Measurements from ENCODE around the gene ARID1B.
"Not testable (repeated sequence)": the region's sequence is repeated elsewhere in the genome, so short reads cannot be mapped to it uniquely, and the experiment has no call there.

ARID1B gene

GRCh38 chr6:156944412-156944811 lies 167.2 kb downstream of the ARID1B start:
- no peak for DNase-seq

DNA sequence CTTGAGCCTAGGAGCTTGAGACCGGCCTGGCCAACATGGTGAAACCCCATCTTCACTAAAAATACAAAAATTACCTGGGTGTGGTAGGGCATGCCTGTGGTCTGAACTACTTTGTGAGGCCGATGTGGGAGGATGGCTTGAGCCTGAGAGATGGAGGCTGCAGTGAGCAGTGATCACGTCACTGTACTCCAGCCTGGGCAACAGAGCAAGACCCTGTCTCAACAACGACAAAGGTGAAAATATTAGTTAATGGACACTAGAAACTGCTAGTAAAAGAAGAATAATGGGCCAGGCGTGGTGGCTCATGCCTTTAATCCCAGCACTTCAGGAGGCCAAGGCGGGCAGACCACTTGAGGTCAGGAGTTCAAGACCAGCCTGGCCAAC lies 168.6 kb downstream of the ARID1B start:
- DNase-seq = not testable (repeated sequence)

- no peak for DNase-seq
Observed at GRCh38 chr6:156946370-156946936, 169.3 kb downstream of the ARID1B start.

- no peak for DNase-seq
Observed at GRCh38 chr6:156948277-156948676, 171.1 kb downstream of the ARID1B start.

- peak; percentile 81 for DNase-seq
Observed at GRCh38 chr6:156948807-156949206, 171.6 kb downstream of the ARID1B start.

GRCh38 chr6:156949376-156949775 lies 172.2 kb downstream of the ARID1B start:
- peak; percentile 90 for DNase-seq

DNA sequence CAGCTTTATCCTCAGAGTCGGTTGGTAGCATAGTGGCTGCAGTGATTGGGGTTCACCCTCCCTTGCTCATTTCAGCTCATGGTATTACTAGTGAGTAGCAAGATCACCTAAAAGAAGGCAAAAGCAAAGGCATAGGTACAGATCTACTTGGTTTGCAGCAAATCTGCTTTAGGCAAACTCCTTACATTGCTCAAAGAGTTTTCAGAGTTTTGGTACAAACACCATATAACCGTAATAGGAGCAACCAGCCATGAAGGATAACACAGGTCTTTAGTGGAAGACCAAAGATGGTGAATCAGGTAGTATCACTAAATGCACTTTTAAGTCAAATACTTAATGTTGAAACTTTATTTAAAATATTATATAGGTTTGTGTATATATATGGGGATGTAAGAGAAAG lies 172.9 kb downstream of the ARID1B start:
- DNase-seq = no peak

GRCh38 chr6:156950531-156950930 lies 173.4 kb downstream of the ARID1B start:
- no peak for DNase-seq

- no peak for DNase-seq
Observed at GRCh38 chr6:156952401-156952800, 175.2 kb downstream of the ARID1B start.

GRCh38 chr6:156953127-156953478 lies 175.9 kb downstream of the ARID1B start:
- no peak for DNase-seq

GRCh38 chr6:156953479-156954146 lies 176.4 kb downstream of the ARID1B start:
- DNase-seq = peak; percentile 97

DNA sequence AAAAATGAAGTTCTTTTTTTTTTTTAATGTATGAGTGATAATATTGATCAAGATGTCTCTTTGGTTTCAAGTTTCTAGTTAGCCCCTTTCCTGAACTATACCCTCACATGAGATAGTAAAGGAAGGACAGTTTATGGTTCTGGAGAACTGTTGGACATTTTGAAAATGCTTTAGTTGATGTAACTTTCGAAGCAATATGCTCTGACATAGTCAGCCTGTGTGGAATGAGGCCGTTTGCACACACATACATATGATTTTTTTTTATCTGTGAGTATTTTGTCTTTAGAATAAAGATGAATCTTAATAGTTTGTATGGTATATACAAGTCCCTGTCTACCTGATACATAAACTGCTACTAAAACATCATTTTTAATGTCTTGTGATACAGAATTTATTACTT lies 177.0 kb downstream of the ARID1B start:
- no peak for DNase-seq

GRCh38 chr6:156954816-156955215 lies 177.6 kb downstream of the ARID1B start:
- no peak for DNase-seq

DNA sequence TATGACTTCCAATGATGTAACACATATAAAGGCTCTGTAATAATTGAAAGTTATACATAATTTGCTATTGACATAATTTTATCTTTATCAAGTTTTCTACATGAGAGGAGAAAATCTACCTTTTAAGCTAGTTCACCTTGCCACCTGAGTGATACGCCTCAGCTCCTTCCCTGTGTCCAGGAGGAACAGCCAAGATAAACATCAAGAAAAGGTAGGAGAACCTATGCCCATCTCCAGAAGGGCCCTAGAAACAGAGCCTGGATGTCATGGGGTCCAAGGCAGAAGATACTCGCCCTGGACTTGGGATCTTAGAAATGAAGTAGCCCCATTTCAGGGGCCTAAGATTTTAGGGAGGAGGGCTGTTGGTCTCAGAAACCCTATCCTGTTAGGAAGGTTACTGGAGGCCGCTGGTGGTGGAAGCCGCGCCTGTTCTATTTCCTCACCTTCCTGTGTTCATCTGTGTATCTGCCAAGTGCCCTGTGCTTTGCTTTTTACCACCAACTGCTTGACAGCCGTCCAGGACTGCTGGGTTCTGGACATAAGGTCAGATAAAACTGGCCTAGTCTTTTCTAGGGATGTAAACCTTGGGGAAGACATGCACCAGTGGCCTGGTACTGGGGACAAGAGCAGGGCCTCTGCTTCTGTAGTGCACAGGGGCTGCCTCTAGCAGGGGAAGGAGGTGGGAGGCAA lies 178.5 kb downstream of the ARID1B start:
- no peak for DNase-seq

DNA sequence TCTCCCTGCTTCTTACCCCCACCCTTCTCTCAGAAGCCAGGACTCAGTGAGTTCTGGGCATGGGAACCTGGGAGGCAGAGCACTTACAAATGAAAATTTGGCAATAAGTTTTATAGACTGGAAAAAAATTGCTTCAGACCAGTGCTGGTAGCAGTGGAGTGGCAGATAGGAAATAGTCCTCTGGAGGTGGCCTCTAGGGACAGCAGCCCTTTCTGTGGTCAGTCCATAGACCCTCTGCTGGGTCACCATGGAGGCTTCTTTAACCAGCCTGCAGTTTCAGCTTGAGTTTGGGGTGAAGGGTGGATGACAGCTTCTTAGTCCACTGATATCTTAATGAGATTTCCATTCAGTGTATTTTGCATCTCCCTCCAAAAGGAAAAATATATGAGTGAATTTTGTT lies 179.1 kb downstream of the ARID1B start:
- DNase-seq = no peak

GRCh38 chr6:156957931-156958547 lies 180.9 kb downstream of the ARID1B start:
- DNase-seq = no peak

- no peak for DNase-seq
Observed at GRCh38 chr6:156960525-156960924, 183.3 kb downstream of the ARID1B start.

DNA sequence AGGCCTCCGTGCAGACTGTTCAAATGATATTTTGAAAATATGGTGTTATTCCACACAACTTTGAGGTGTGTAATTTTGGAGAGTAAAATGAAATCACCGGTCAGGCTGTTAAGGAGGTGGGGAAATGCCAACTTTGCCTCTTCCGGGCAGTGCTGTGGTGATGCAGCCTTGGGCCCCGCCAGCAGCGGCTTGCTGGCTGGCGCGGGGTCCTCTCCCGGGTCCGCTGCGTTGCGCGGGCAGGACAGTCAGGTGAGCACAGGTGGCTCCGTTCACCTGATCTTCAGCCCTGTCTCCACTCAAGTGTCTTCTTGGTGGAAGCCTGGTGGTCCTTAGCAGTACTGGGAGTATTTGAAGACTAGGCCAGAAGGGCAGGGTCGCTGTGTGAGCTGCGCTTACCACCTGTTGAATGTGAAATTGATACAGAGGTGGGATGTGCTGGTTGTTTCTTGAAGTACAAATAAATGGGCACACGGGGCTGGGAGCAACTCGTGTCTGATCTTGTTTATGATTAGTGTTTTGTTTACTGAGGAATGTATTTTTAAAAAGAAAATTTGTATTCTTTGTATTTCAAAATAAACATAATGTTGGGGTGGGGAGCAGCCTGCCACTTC lies 184.2 kb downstream of the ARID1B start:
- DNase-seq = no peak

GRCh38 chr6:156963712-156964700 lies 186.8 kb downstream of the ARID1B start:
- DNase-seq = peak; percentile 74

DNA sequence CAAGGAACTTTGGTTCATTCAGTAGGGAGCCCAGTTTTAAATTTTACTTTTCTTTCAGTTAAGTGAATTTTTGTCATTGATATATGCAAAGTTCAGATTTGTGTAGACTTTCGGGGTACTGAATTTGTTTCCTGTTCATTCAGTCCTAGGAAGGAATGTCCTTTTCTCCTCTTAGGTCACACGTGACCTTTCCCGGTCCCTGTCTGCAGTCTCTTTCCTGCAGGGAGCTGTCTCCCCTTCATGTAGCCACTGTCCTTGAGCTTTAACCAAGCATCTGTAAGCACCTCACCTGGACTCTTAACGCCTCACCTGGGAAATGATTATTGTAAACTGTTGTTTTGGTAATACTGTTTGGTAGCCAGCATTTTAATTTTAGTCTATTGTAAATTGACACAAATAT lies 190.7 kb downstream of the ARID1B start:
- DNase-seq = no peak

- DNase-seq = no peak
Observed at GRCh38 chr6:156969233-156969632, 192.1 kb downstream of the ARID1B start.

DNA sequence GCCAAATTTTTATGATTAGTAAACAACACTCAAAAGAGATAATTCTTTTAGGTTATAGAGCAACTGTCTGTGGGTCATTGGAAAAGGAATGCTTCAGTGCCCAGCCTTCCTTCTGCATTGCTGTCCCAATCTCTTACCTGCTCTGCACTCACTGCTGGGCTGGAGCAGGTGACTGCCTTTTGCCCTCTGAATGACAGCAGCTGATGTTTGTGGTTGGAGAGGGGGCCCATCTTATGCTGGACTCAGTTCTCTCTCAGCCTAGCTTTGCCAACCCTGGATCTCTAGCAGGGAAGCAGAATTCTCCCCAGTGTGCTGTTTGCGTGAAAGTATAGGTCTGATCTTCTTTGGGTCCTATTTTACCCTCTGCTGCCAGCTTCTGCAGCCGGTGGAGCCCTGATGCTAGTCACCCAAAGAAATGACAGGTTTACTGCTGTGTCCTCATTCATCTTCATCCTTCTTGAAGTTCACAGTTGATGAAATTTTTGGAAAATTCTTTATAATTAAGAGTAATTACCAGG lies 193.5 kb downstream of the ARID1B start:
- no peak for DNase-seq

Data from EL (cell line).